H1 (cell line): ENCODE measurements around the gene EIF3B. TPM values are rescaled to one million over a fixed set of nuclear protein-coding genes. Genes with fewer than 3 reads are reported as not detected.

ENCODE experiments used
- CTCF ChIA-PET: fragments of 300-600 bp; sonication (Branson Sonifier 250); formaldehyde crosslinking; loops from one replicate; lab custom pipeline; 2021; ENCODE audit not compliant: partially characterized antibody; lab: Charles Lee
- POLR2A ChIA-PET: fragments of 300-600 bp; sonication (Branson Sonifier 250); formaldehyde crosslinking; loops from one replicate; lab custom pipeline; 2021; ENCODE audit warnings: inconsistent platforms; ENCODE audit not compliant: partially characterized antibody; lab: Charles Lee
- DNase-seq, 2 experiments: peaks; one replicate each; pipeline versions ENCODE4 v3.0.0 to v3.0.0-alpha.2; 2010 to 2022; ENCODE audit warnings: low spot score in 2 of 2, low read depth in 1 of 2, mixed read lengths in 1 of 2
- FAIRE-seq: peaks from 2 replicates; lab custom pipeline; 2011; peaks lifted over from hg19 to GRCh38; lab: Jason Lieb, UNC
- H2AFZ ChIP-seq: 2 replicates; pipeline ENCODE4 v1.8.1; 2012; ENCODE audit warnings: low read length, inconsistent platforms
- H2AK5ac ChIP-seq: 2 replicates; pipeline ENCODE4 v1.6.1; 2013; ENCODE audit warnings: low read depth, low read length
- H2BK120ac ChIP-seq: replicated peaks from 2 replicates; pipeline ENCODE3; 2013; ENCODE audit warnings: low read depth, low read length, inconsistent platforms
- H2BK12ac ChIP-seq: 2 replicates; pipeline ENCODE4 v1.6.1; 2013; ENCODE audit warnings: low read depth, low read length
- H2BK15ac ChIP-seq: 2 replicates; pipeline ENCODE4 v1.6.1; 2013; ENCODE audit warnings: low read length
- H2BK20ac ChIP-seq: 2 replicates; pipeline ENCODE4 v1.6.1; 2013; ENCODE audit warnings: low read length
- H2BK5ac ChIP-seq: 2 replicates; pipeline ENCODE4 v1.6.1; 2013; ENCODE audit warnings: low read depth, low read length
- H3K14ac ChIP-seq: 2 replicates; pipeline ENCODE4 v1.6.1; 2013; ENCODE audit warnings: inconsistent platforms; ENCODE audit not compliant: insufficient read length
- H3K18ac ChIP-seq: 2 replicates; pipeline ENCODE4 v1.6.1; 2013; ENCODE audit warnings: low read length; ENCODE audit errors: extremely low read depth
- H3K23ac ChIP-seq: 2 replicates; pipeline ENCODE4 v1.6.1; 2013; ENCODE audit warnings: inconsistent platforms; ENCODE audit not compliant: insufficient read length
- H3K23me2 ChIP-seq: 2 replicates; pipeline ENCODE4 v1.6.1; 2013; ENCODE audit warnings: low read depth, low read length
- H3K27ac ChIP-seq: 2 replicates; pipeline ENCODE4 v1.6.1; 2011; ENCODE audit warnings: low read depth, low read length, inconsistent platforms
- H3K27me3 ChIP-seq, 4 experiments: replicated peaks in 1 of 4; 1 replicate in 1 of 4; 2 replicates in 3 of 4; pipeline versions ENCODE4 v1.6.1 to v1.8.1; 2011 to 2013; ENCODE audit warnings: low read length in 3 of 4, mild to moderate bottlenecking in 3 of 4, inconsistent platforms in 2 of 4, mixed read lengths in 2 of 4, moderate library complexity in 1 of 4; ENCODE audit not compliant: control insufficient read depth in 3 of 4, insufficient read depth in 3 of 4; ENCODE audit errors: extremely low read depth in 1 of 4
- H3K36me3 ChIP-seq, 4 experiments: 2 replicates each; pipeline versions ENCODE4 v1.6.1 to v1.8.1; 2011 to 2013; ENCODE audit warnings: mild to moderate bottlenecking in 4 of 4, low read length in 3 of 4, moderate library complexity in 2 of 4, control low read depth in 1 of 4, inconsistent platforms in 1 of 4; ENCODE audit not compliant: insufficient read depth in 4 of 4, control insufficient read depth in 2 of 4
- H3K4ac ChIP-seq: replicated peaks from 2 replicates; pipeline ENCODE3; 2013; ENCODE audit warnings: low read length, low read depth, mixed read lengths, inconsistent platforms; ENCODE audit not compliant: insufficient read length
- H3K4me1 ChIP-seq, 4 experiments: replicated peaks in 1 of 4; 1 replicate in 1 of 4; 2 replicates in 3 of 4; pipeline versions ENCODE4 v1.6.1 to v1.8.1; 2011 to 2013; ENCODE audit warnings: low read length in 3 of 4, inconsistent platforms in 2 of 4, mixed read lengths in 1 of 4; ENCODE audit not compliant: insufficient read depth in 4 of 4, control insufficient read depth in 3 of 4
- H3K4me2 ChIP-seq, 2 experiments: 2 replicates each; pipeline versions ENCODE4 v1.6.1 to v1.8.1; 2011 to 2013; ENCODE audit warnings: low read depth in 2 of 2, low read length in 2 of 2, control low read depth in 1 of 2, inconsistent platforms in 1 of 2, mild to moderate bottlenecking in 1 of 2; ENCODE audit not compliant: insufficient read depth in 1 of 2
- H3K4me3 ChIP-seq, 4 experiments: fragments of 200-600, 300-600 bp in 1 of 4; sonication (generic), shearing (Covaris generic), sonication (Bioruptor Twin) in 1 of 4; 2 replicates each; pipeline versions ENCODE4 v1.5.1 to v1.8.1; 2011 to 2016; ENCODE audit warnings: low read length in 4 of 4, low read depth in 3 of 4, control low read depth in 2 of 4, inconsistent platforms in 2 of 4, mild to moderate bottlenecking in 2 of 4, mixed read lengths in 1 of 4, moderate library complexity in 1 of 4; ENCODE audit not compliant: insufficient read depth in 2 of 4; ENCODE audit errors: extremely low read depth in 1 of 4
- H3K56ac ChIP-seq: replicated peaks from 2 replicates; pipeline ENCODE3; 2013; ENCODE audit warnings: low read depth, mild to moderate bottlenecking, mixed read lengths, low read length, inconsistent platforms; ENCODE audit not compliant: insufficient read length
- H3K79me1 ChIP-seq: 2 replicates; pipeline ENCODE4 v1.6.1; 2013; ENCODE audit warnings: low read depth, low read length, control low read depth
- H3K79me2 ChIP-seq, 2 experiments: 2 replicates each; pipeline versions ENCODE4 v1.6.1 to v1.8.1; 2012 to 2013; ENCODE audit warnings: low read length in 2 of 2, mild to moderate bottlenecking in 2 of 2, inconsistent platforms in 1 of 2; ENCODE audit not compliant: insufficient read depth in 2 of 2, control insufficient read depth in 1 of 2
- H3K9ac ChIP-seq, 4 experiments: replicated peaks in 1 of 4; 1 replicate in 1 of 4; 2 replicates in 3 of 4; pipeline versions ENCODE4 v1.6.1 to v1.8.1; 2011 to 2013; ENCODE audit warnings: low read depth in 3 of 4, low read length in 3 of 4, control low read depth in 2 of 4, mild to moderate bottlenecking in 2 of 4, moderate library complexity in 2 of 4, inconsistent platforms in 1 of 4; ENCODE audit errors: extremely low read depth in 1 of 4
- H3K9me3 ChIP-seq, 2 experiments: 2 replicates each; pipeline versions ENCODE4 v1.6.1 to v1.8.1; 2012 to 2013; ENCODE audit warnings: mild to moderate bottlenecking in 2 of 2, moderate library complexity in 2 of 2, control low read depth in 1 of 2, inconsistent platforms in 1 of 2, low read depth in 1 of 2, low read length in 1 of 2, mixed read lengths in 1 of 2; ENCODE audit not compliant: insufficient read depth in 2 of 2
- H4K20me1 ChIP-seq, 2 experiments: replicated peaks in 1 of 2; 2 replicates each; pipeline versions ENCODE3 to v1.8.1; 2011 to 2013; ENCODE audit warnings: inconsistent platforms in 2 of 2, low read length in 2 of 2, mild to moderate bottlenecking in 1 of 2; ENCODE audit not compliant: insufficient read depth in 2 of 2, control insufficient read depth in 1 of 2
- H4K5ac ChIP-seq: 2 replicates; pipeline ENCODE4 v1.6.1; 2013; ENCODE audit warnings: low read length, low read depth, mixed read lengths, inconsistent platforms; ENCODE audit not compliant: insufficient read length
- H4K8ac ChIP-seq: 2 replicates; pipeline ENCODE4 v1.8.0; 2013; ENCODE audit warnings: mild to moderate bottlenecking, moderate library complexity, low read length, inconsistent platforms; ENCODE audit not compliant: insufficient read depth; ENCODE audit errors: extremely low read depth
- H4K91ac ChIP-seq: replicated peaks from 2 replicates; pipeline ENCODE3; 2013; ENCODE audit warnings: low read length, mixed read lengths, inconsistent platforms; ENCODE audit not compliant: insufficient read length
- KDM1A ChIP-seq: fragments of 200-600, 300-600 bp; sonication (generic); IDR thresholded peaks from 2 replicates; pipeline ENCODE4 v1.7.1; 2016; ENCODE audit warnings: mild to moderate bottlenecking, low read length, borderline replicate concordance
- KDM4A ChIP-seq: IDR thresholded peaks from one replicate; pipeline ENCODE4 v1.7.1; 2012; ENCODE audit warnings: low read depth, mild to moderate bottlenecking, moderate library complexity, low read length, inconsistent platforms; ENCODE audit not compliant: severe bottlenecking
- RBBP5 ChIP-seq: IDR thresholded peaks from 2 replicates; pipeline ENCODE4 v1.7.1; 2012; ENCODE audit warnings: low read depth, mild to moderate bottlenecking, inconsistent platforms, low read length, moderate library complexity, borderline replicate concordance
- WGBS, 2 experiments: shearing (Covaris generic) in 1 of 2; methylation state at CpG; one replicate each; pipeline versions ENCODE4 v1.1.6 to v1.1.7; 2013 to 2015; ENCODE audit warnings: low lambda C conversion rate in 2 of 2, mixed read lengths in 2 of 2, inconsistent platforms in 1 of 2, low coverage in 1 of 2, missing lambda C conversion rate in 1 of 2; ENCODE audit not compliant: insufficient replicate concordance in 2 of 2, insufficient coverage in 1 of 2, insufficient read length in 1 of 2; ENCODE audit errors: extremely low coverage in 1 of 2, missing lambda C conversion rate in 1 of 2; 5-methylcytosine and 5-hydroxymethylcytosine counted together
- polyA plus RNA-seq, 7 experiments: library from polyadenylated mRNA; depleted of rRNA in 3 of 7; stranded (reverse) in 5 of 7; unstranded in 2 of 7; fragments of >200 nt in 5 of 7; fragments of 200-250 nt in 2 of 7; gene quantifications; 1 replicate in 5 of 7; 2 replicates in 1 of 7; 4 replicates in 1 of 7; pipeline versions ENCODE4 v1.2.1 to v1.2.3, GENCODE V29; 2011 to 2013; ENCODE audit warnings: missing spikeins in 2 of 7, mixed read lengths in 2 of 7
- total RNA-seq: library from RNA; stranded (reverse); fragmentation: NEBNext Ultra II Directional; extraction: Animal tissue kit (Norgen Biotek cat#: 25700); gene quantifications from 2 replicates; pipeline ENCODE4 v1.2.1, GENCODE V29; 2021

The EIF3B gene
- total and polyA plus RNA-seq, 2 of the 8 experiments (the other 6 are each of a cell fraction or from before 2014, with no cell fraction given) = 167 to 316 TPM

- Histone ChIP-seq H4K5ac (no peak overlapping the region), H3K23ac (no peak overlapping the region), H4K20me1 (no peaks in the 10 kb centered on the region), H2BK15ac (no peak overlapping the region), H3K36me3 (no peaks in the 10 kb centered on the region), H3K4me2 (peak overlapping the region; percentile 73 to 83), H3K18ac (no peak overlapping the region), H3K4me1 (peaks cover 4 to 10% (median 5%) of the 10 kb centered on the region in 4 experiments; a peak in 6 of 7 replicates), H3K79me2 (peaks cover 0 to 37% of the 10 kb centered on the region in 2 experiments; a peak in 2 of 4 replicates), H3K9ac (peak overlapping the region; percentile 65 to 85 (median 69)), H2BK20ac (no peak overlapping the region), H2BK12ac (peak overlapping the region; percentile 80; the same call in 1 of the 2 replicates), H4K91ac (no peak overlapping the region), H3K56ac (no peak overlapping the region), H2BK120ac (no peak overlapping the region), H2AFZ (no peak overlapping the region), H3K27me3 (no peaks in the 10 kb centered on the region), H3K4ac (no peak overlapping the region), H3K9me3 (no peaks in the 10 kb centered on the region), H2AK5ac (no peak overlapping the region), H2BK5ac (no peak overlapping the region), H3K27ac (peak overlapping the region; percentile 35; the same call in 1 of the 2 replicates), H3K14ac (no peak overlapping the region), H4K8ac (peak overlapping the region; percentile 39), H3K4me3 (peak overlapping the region; percentile 66 to 77 (median 74)), H3K79me1 (peaks cover 8% of the 10 kb centered on the region; the same call in 1 of the 2 replicates), H3K23me2 (peaks cover 6% of the 10 kb centered on the region; the same call in 1 of the 2 replicates)
- FAIRE-seq = no peak
- TF ChIP-seq KDM4A (peak; percentile 48), KDM1A (peak; percentile 84), RBBP5 (no peak)
- ChIA-PET CTCF (interaction anchor here (1.1 kb wide), 1 partner anchor 49 kb away, joined by 3 read pairs; no protein-coding TSS in a partner anchor), POLR2A (interaction anchor here (0.7 to 3.6 kb wide), 12 partner anchors 9 to 1681 kb away, joined by 3 to 29 read pairs (median 4); partner anchors contain the start of genes MAD1L1, MRM2 and NUDT1)
- no peak for DNase-seq
- 30% methylated on average over 36 of the region's 42 CpGs; no CpG with 5 or more reads in 1 of the 2 experiments for WGBS, 2 experiments
These were observed 41.0 kb upstream of the EIF3B start for GRCh38 chr7:2313450-2314208.
